ENCODE data around the gene SERINC2. TPM values are rescaled to one million over a fixed set of nuclear protein-coding genes. Genes with fewer than 3 reads are reported as not detected.

Gene SERINC2
- total RNA-seq, 3 donors from 2014 or later (not counting 1 experiment from before 2014, with no cell fraction given) = 0.25 to 1.1 (median 0.40) TPM

DNA sequence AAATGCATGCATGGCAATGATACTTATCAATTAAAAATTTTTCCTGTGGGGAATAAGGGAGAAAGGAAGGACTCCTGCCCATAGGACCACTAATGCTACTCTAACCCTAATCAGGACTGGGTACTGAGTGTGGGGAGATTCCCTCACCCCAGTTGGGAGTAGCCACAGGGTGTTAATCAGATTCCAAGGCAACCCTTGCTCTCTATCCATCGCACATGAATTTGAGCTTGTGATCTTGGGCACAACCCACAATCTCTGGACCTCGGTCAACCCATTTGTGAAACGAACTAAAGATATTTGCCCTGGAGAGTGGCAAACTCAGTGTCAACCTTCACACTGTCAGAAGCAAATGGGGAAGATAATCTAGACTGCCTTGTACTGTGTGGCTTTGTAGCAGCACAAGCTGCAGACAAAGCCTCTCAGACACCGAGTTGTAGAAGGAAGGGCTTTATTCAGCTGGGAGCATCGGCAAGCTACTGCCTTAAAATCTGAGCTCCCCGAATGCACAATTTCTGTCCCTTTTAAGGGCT, 69.5 kb downstream of the SERINC2 start:
- H3K27me3 ChIP-seq (ENCODE audit: control insufficient read depth, insufficient read depth, low read length) = no peaks in the 10 kb centered on the region
- peaks cover 3 to 5% of the 10 kb centered on the region in 2 donors for H3K27me3 Mint-ChIP-seq (ENCODE audit: low read depth in 2 of 2)
- TF ChIP-seq, protein P1, sequence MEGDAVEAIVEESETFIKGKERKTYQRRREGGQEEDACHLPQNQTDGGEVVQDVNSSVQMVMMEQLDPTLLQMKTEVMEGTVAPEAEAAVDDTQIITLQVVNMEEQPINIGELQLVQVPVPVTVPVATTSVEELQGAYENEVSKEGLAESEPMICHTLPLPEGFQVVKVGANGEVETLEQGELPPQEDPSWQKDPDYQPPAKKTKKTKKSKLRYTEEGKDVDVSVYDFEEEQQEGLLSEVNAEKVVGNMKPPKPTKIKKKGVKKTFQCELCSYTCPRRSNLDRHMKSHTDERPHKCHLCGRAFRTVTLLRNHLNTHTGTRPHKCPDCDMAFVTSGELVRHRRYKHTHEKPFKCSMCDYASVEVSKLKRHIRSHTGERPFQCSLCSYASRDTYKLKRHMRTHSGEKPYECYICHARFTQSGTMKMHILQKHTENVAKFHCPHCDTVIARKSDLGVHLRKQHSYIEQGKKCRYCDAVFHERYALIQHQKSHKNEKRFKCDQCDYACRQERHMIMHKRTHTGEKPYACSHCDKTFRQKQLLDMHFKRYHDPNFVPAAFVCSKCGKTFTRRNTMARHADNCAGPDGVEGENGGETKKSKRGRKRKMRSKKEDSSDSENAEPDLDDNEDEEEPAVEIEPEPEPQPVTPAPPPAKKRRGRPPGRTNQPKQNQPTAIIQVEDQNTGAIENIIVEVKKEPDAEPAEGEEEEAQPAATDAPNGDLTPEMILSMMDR (IDR thresholded peaks at IDR 0.05) = no peak
- no peaks in the 10 kb centered on the region for H3K9me3 ChIP-seq (ENCODE audit: control insufficient read depth, insufficient read depth, low read length)
- H3K36me3 ChIP-seq (ENCODE audit: control insufficient read depth, insufficient read depth, low read length) = no peaks in the 10 kb centered on the region
- H3K36me3 Mint-ChIP-seq = no peaks in the 10 kb centered on the region
- intact Hi-C loops (cut with micrococcal nuclease) = no loop called here
- 85% methylated on average over 4 of the region's 6 CpGs for whole genome bisulfite sequencing (ENCODE audit: insufficient coverage)
- H3K4me1 ChIP-seq (ENCODE audit: control insufficient read depth, insufficient read depth, low read length) = peaks cover 3% of the 10 kb centered on the region
- H3K4me3 Mint-ChIP-seq = no peak overlapping the region
- DNase-seq = no peak
- H3K4me3 ChIP-seq (ENCODE audit: low read length) = no peak overlapping the region
- peaks cover 0 to 3% of the 10 kb centered on the region in 2 donors for H3K9me3 Mint-ChIP-seq
- H3K4me1 Mint-ChIP-seq = peaks cover 7 to 8% of the 10 kb centered on the region in 2 donors
- no peak for ATAC-seq
- H3K27ac ChIP-seq (ENCODE audit: low read length) = no peak overlapping the region
- no peak overlapping the region for H3K27ac Mint-ChIP-seq

DNA sequence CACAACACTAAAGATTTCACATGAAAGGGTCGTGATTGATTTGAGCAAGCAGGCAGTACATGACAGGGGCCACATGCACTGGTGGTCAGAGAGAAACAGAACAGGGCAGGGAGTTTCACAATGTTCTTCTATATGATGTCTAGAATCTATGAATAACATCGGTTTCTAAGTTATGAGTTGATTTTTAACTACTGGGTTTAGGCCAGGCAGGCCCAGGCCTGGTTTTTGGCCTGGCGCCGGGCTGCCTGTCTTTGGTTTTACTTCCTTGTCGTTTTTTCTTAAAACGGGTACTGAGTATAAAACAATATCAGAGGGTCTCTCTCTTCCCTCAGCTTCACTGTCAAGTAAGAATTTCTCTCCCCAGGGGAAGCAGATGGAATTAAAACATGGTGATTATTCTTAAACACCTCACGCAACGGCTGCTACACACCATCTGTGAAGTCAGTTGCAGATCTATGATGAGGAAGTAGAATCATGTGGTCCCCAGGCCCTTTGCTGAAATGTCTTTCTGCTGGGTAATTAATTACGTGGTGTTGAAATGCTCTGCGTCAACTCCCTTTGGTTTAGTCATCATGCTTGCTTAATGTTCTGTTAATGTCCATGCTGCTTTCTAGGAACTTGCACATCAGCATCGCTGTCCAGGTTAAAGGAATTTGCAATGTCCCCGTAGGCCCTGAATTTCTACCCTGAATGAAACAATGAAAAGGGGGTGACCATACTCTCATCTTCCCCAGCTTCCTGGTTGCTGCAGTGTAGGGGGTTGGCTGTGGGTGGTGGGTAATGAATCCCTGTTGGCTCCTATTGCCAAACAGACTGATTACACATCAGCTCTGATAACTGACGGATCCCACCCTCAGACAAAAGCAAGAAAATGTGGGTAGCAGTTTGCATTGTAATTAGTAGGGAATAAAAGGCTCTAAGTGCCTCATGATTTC, 70.3 kb downstream of the SERINC2 start:
- H3K4me3 Mint-ChIP-seq = no peak overlapping the region
- Histone ChIP-seq H3K4me1 (ENCODE audit: control insufficient read depth, insufficient read depth, low read length) (peaks cover 4% of the 10 kb centered on the region), H3K9me3 (ENCODE audit: control insufficient read depth, insufficient read depth, low read length) (no peaks in the 10 kb centered on the region), H3K27me3 (ENCODE audit: control insufficient read depth, insufficient read depth, low read length) (no peaks in the 10 kb centered on the region), H3K4me3 (ENCODE audit: low read length) (no peak overlapping the region), H3K27ac (ENCODE audit: low read length) (no peak overlapping the region), H3K36me3 (ENCODE audit: control insufficient read depth, insufficient read depth, low read length) (no peaks in the 10 kb centered on the region)
- H3K27me3 Mint-ChIP-seq (ENCODE audit: low read depth in 2 of 2) = peaks cover 3 to 5% of the 10 kb centered on the region in 2 donors
- 61% methylated on average over 9 of the region's 13 CpGs for WGBS (ENCODE audit: insufficient coverage)
- intact Hi-C loops (cut with micrococcal nuclease) = no loop called here
- ATAC-seq (peak in 2 of 3 donors; percentile 42 to 74), DNase-seq (peak in 1 of 2 donors; percentile 14)
- peaks cover 0 to 3% of the 10 kb centered on the region in 2 donors for H3K9me3 Mint-ChIP-seq
- H3K4me1 Mint-ChIP-seq = peaks cover 11 to 13% of the 10 kb centered on the region in 2 donors
- no peak overlapping the region for H3K27ac Mint-ChIP-seq
- no peaks in the 10 kb centered on the region for H3K36me3 Mint-ChIP-seq
- TF ChIP-seq, protein P1 (IDR thresholded peaks at IDR 0.05) = no peak

Other genes starting within 250 kb of the SERINC2 start
- gene NKAIN1, start 173.3 kb upstream of the SERINC2 start, total RNA-seq = not detected
- gene SNRNP40, start 116.4 kb upstream of the SERINC2 start, total RNA-seq = 10 to 100 TPM; 57.9 to 71.2 (median 60.3) TPM
- gene ZCCHC17, start 116.2 kb upstream of the SERINC2 start, total RNA-seq = 10 to 100 TPM; 24.1 to 31.1 (median 27.8) TPM
- not detected for gene FABP3, start 40.1 kb upstream of the SERINC2 start, total RNA-seq
- not detected for gene TINAGL1, start 163.3 kb downstream of the SERINC2 start, total RNA-seq
- not detected for gene HCRTR1, start 204.5 kb downstream of the SERINC2 start, total RNA-seq
- gene PEF1, start 231.7 kb downstream of the SERINC2 start, total RNA-seq = 10 to 100 TPM; 48.9 to 62.8 (median 49.9) TPM

All from natural killer cell (primary cell).